ENCODE results near the gene FRMD4A.
A peak's percentile ranks its signal among the peaks of the same experiment; 100 is the strongest.

FRMD4A gene

GRCh38 chr10:13707156-13707881 lies 623.4 kb downstream of the FRMD4A start:
- peak; percentile 42 for DNase-seq

- DNase-seq, result no peak
Observed at GRCh38 chr10:13706604-13707003, 624.1 kb downstream of the FRMD4A start.

DNA sequence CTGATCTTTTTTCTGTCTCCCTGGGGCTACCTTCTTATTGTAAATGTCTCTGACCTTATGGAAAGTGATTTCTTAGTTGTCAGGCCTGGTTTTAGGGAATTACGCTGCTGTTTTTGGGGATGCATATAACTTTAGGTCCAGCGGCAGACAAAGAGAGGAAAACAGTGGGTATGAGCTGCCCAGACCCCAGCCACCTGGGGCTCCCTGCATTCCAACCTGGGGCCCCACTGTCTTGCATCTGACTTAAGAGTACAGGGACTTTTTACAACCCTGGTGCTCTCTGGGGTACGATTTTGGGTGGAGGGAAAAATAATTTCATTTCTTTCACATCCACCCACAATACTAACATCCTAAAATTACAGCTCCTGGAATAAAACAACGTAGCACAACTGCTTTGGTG lies 624.5 kb downstream of the FRMD4A start:
- no peak for DNase-seq

GRCh38 chr10:13705526-13706174 lies 625.1 kb downstream of the FRMD4A start:
- no peak for DNase-seq

GRCh38 chr10:13704964-13705363 lies 625.8 kb downstream of the FRMD4A start:
- DNase-seq, result no peak

DNA sequence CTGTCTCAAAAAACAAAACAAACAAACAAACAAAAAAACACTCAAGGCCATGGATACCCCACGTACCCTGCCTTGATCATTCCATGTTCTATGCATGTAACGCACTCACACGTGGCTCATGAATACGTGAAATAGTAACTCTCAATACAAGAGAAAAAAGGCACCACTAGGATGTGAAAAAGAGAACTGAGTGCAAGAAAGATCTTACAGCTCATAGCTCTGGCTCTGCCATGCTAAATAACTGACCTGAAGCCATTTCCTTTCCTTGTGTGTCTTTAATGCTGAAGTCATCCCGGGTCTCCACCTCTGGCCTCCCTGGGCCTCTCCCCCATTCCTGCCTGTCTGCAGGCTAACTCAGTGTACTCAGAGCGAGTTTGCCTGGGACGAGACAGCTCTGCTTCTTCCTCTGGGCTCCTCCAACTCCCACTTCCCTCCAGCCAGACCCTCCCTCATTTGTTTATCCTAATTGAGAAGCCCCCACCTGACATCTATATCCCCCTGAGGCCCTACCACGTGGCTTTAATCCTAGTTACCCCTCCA lies 626.7 kb downstream of the FRMD4A start:
- DNase-seq, result no peak

- DNase-seq, result peak; percentile 13
Observed at GRCh38 chr10:13703101-13703818, 627.5 kb downstream of the FRMD4A start.

- DNase-seq, result no peak
Observed at GRCh38 chr10:13701157-13701919, 629.4 kb downstream of the FRMD4A start.

GRCh38 chr10:13700473-13701144 lies 630.1 kb downstream of the FRMD4A start:
- DNase-seq, result no peak

- no peak for DNase-seq
Observed at GRCh38 chr10:13699216-13699615, 631.5 kb downstream of the FRMD4A start.

DNA sequence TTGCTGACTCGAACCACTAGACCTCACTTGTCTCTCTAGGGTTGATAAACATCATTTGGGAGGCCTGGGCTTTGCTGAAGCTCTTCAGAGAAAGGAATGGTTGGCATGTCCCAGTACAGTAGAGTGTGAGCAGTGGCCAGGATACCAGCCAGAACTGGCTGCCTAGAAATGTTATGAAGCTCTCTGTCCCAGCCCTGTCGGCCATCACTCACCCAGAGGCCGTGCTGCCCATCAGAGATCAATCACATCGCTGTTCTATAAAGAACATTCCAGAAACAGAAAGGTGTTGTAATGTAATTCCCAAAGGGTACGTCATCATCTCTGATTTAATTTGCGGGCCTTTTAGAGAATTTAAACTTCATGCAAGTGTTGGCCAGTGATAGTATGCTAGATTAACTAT lies 632.5 kb downstream of the FRMD4A start:
- no peak for DNase-seq

GRCh38 chr10:13696071-13696470 lies 634.7 kb downstream of the FRMD4A start:
- DNase-seq, result no peak

DNA sequence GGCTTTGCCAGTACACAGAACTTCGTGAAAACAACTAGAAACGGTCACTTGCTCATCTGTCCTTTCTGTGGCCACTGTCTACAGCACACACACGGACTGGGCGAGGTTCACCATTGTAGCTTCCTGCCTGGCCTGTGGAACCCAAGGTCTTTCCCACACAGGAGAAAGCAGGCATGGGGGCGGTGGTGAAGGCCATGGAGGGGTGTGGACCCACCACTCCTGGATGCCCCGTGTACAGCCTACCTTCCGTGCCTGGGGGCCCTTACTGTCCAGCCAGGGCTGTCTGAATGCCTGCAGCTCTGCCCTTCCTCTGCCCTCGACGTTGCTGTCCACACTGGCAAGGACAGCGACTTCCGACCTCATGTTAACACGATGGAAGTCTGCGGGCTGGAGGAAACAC lies 635.1 kb downstream of the FRMD4A start:
- no peak for DNase-seq

DNA sequence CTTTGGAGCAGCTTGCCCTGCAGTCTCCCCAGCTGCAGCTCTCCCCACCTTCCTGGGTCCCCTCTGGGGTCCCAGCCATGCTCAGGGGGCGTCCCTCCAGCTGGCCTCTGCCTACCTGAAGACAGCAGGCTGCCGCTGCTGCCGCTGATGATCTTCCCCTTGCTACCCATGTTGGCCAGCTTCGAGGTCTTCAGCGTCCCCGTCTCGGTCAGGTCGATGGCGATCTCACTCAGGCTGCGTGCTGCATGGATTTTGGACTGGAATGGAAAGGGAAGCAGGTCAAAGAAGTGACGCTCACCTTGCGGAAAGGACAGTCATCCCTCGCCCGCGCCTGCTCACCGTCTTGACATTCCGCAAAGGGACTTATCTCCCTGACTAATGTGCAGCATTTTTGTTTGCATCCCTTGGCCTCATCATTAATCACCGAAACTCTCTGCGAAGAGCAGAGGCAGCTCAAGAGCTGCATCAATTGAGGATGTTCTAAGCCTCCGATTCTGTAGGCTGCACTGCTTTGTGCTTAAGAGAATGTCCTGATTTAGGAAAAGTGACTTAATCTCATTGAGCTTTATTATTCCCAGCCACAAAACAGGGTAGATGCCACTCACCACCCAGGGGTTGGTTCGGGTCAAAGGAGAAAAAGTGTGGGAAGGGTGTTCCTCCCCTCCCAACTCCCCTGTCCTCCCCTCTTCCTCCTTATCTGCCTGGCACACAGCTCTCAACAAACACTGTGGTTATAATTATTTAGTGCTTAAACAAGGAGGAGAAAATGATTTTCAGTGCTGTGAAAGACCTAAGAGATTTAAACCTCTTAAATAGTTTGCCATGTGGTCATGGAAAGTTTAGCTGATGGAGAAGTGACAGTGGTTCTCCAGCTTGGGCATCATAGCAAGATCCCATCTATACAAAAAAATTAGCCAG lies 636.7 kb downstream of the FRMD4A start:
- no peak for DNase-seq

DNA sequence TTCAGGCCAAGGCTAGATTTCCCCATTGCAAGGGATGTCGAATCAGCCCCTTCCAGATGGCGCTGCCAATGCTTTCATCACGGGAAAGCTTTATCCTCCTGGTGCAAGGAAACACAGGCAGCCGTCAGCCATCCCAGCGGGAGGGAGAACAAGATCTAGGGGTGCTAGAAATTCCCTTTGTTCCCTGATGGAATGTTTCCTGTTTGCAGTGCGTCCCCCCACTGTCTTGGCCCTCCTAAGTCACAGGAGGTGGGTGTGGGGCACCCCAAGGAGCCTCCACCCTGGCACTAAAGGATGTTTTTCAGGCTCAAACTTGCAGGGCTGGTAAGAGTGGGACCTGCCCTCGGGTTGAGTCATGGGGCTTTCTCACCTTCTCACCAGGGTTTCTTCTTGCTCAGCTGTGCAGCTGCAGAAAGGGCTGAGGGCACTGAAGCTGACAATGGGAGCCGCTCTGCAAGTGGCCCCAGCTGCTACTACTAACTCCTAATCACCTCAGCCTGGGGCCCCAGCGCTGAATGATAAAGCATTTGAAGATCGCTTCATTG lies 640.4 kb downstream of the FRMD4A start:
- no peak for DNase-seq

- peak; percentile 21 for DNase-seq
Observed at GRCh38 chr10:13686331-13686752, 644.4 kb downstream of the FRMD4A start.

DNA sequence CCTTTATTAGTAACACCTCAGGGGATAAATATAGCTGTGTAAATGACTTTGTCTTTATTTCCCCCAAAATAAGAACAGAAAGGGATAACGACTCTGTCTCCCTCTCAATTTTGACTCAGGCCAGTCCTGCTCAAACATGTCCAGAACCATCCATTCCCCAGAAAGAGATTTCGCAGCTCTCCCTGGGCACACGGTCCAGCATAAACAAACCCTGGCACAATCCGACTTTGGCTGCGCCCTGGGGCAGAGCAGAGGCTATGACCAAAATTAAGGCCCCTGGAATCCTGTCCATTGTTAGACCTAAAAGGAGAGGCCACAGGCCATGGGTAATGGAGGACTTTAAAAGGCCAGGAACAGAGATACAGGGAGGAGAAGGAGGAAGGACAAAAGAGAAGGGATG lies 644.8 kb downstream of the FRMD4A start:
- DNase-seq, result no peak

GRCh38 chr10:13684806-13685482 lies 645.8 kb downstream of the FRMD4A start:
- DNase-seq, result peak; percentile 49

DNA sequence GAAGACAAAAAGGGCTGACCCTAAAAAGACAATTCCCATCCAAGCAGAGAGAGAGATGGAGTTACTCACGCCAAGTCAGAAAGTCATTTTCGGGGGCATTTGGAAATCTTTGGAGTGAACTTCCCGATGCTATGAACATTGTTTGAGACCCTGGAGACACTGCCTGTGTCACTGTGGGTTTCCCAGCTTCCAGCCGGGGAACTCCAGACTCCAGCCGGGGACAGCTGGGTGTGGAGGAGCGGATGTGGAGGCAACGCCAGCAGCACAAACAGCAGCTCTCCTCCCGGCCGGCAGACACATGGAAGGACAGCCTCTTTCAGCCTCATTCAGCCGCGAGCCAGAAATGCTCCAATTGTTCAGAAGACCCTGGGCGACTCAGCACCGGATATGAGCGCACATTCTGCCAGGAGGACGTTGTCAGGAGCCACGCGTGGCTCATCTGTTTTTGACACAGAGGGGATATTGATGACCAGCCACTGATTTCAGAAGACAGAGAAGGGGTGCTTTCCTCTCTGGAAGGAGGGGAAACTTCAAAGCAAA lies 646.4 kb downstream of the FRMD4A start:
- peak; percentile 66 for DNase-seq

- no peak for DNase-seq
Observed at GRCh38 chr10:13683017-13683416, 647.7 kb downstream of the FRMD4A start.

Data from midbrain (tissue), 1 donor.